Measurements from ENCODE around the gene ITPKB. TPM values are rescaled to one million over a fixed set of nuclear protein-coding genes. Genes with fewer than 3 reads are reported as not detected.
"Not testable (repeated sequence)": the region's sequence is repeated elsewhere in the genome, so short reads cannot be mapped to it uniquely, and the experiment has no call there.

ITPKB gene
- total RNA-seq, 2 experiments from 2014 or later: 31.0 to 31.9 TPM

GRCh38 chr1:226602186-226603021, 136.7 kb downstream of the ITPKB start:
- Mint-ChIP-seq H3K36me3 (ENCODE audit: low read depth) (no peaks in the 10 kb centered on the region), H3K27me3 (peaks cover 2% of the 10 kb centered on the region), H3K9me3 (ENCODE audit: low read depth) (no peaks in the 10 kb centered on the region), H3K4me1 (no peaks in the 10 kb centered on the region), H3K27ac (no peak overlapping the region), H3K4me3 (no peak overlapping the region)
- intact Hi-C loops (cut with DNase I, micrococcal nuclease): no loop called here
- DNase-seq: no peak
- ChIA-PET POLR2A (interaction anchor here (0.5 kb wide), 1 partner anchor 171 kb away, joined by 3 read pairs; no protein-coding TSS in a partner anchor), CTCF (no interaction called here)
- no peak for ATAC-seq

- CTCF ChIA-PET: no interaction called here
- H3K27ac Mint-ChIP-seq: no peak overlapping the region
- no peaks in the 10 kb centered on the region for H3K9me3 Mint-ChIP-seq (ENCODE audit: low read depth)
These were observed 137.6 kb downstream of the ITPKB start for GRCh38 chr1:226601456-226601855.

GRCh38 chr1:226600254-226600653, 138.8 kb downstream of the ITPKB start:
- ATAC-seq: no peak
- Mint-ChIP-seq H3K27ac (no peak overlapping the region), H3K4me1 (no peaks in the 10 kb centered on the region), H3K36me3 (ENCODE audit: low read depth) (no peaks in the 10 kb centered on the region), H3K4me3 (no peak overlapping the region), H3K27me3 (peaks cover 2% of the 10 kb centered on the region), H3K9me3 (ENCODE audit: low read depth) (no peaks in the 10 kb centered on the region)
- CTCF ChIA-PET: interaction anchor here (0.6 to 1.5 kb wide), 3 partner anchors 26 to 1341 kb away, joined by 3 read pairs; no protein-coding TSS in a partner anchor
- intact Hi-C loops (cut with DNase I, micrococcal nuclease): no loop called here
- DNase-seq: no peak
- POLR2A ChIA-PET: interaction anchor here (0.7 kb wide), 1 partner anchor 850 kb away, joined by 9 read pairs; no protein-coding TSS in a partner anchor

More at GRCh38 chr1:226601456-226601855, 137.6 kb downstream of the ITPKB start:
- POLR2A ChIA-PET: interaction anchor here (0.7 kb wide), 1 partner anchor 90 kb away, joined by 5 read pairs; no protein-coding TSS in a partner anchor
- no peaks in the 10 kb centered on the region for H3K4me1 Mint-ChIP-seq
- no peaks in the 10 kb centered on the region for H3K36me3 Mint-ChIP-seq (ENCODE audit: low read depth)
- H3K4me3 Mint-ChIP-seq: no peak overlapping the region
- intact Hi-C loops (cut with DNase I, micrococcal nuclease): no loop called here
- H3K27me3 Mint-ChIP-seq: peaks cover 2% of the 10 kb centered on the region
- no peak for ATAC-seq
- no peak for DNase-seq

GRCh38 chr1:226599636-226600238, 139.3 kb downstream of the ITPKB start:
- Mint-ChIP-seq H3K9me3 (ENCODE audit: low read depth) (no peaks in the 10 kb centered on the region), H3K4me3 (no peak overlapping the region), H3K4me1 (no peaks in the 10 kb centered on the region), H3K36me3 (ENCODE audit: low read depth) (no peaks in the 10 kb centered on the region), H3K27me3 (peaks cover 4% of the 10 kb centered on the region), H3K27ac (no peak overlapping the region)
- ChIA-PET CTCF (interaction anchor here (0.6 to 1.5 kb wide), 2 partner anchors 27 to 257 kb away, joined by 3 read pairs; no protein-coding TSS in a partner anchor), POLR2A (interaction anchor here (0.7 kb wide), 1 partner anchor 850 kb away, joined by 9 read pairs; no protein-coding TSS in a partner anchor)
- ATAC-seq: no peak
- intact Hi-C loops (cut with DNase I, micrococcal nuclease): no loop called here
- no peak for DNase-seq

GRCh38 chr1:226598955-226599354, 140.1 kb downstream of the ITPKB start:
- intact Hi-C loops (cut with DNase I, micrococcal nuclease); CTCF ChIA-PET; POLR2A ChIA-PET; H3K27me3 Mint-ChIP-seq; H3K9me3 Mint-ChIP-seq (ENCODE audit: low read depth); H3K4me1 Mint-ChIP-seq; H3K4me3 Mint-ChIP-seq; DNase-seq; H3K27ac Mint-ChIP-seq; ATAC-seq; H3K36me3 Mint-ChIP-seq (ENCODE audit: low read depth): not testable (repeated sequence)

GRCh38 chr1:226598455-226598849, 140.6 kb downstream of the ITPKB start:
- Mint-ChIP-seq H3K4me1 (no peaks in the 10 kb centered on the region), H3K27ac (no peak overlapping the region), H3K9me3 (ENCODE audit: low read depth) (no peaks in the 10 kb centered on the region), H3K36me3 (ENCODE audit: low read depth) (no peaks in the 10 kb centered on the region), H3K27me3 (peaks cover 4% of the 10 kb centered on the region), H3K4me3 (no peak overlapping the region)
- ATAC-seq (no peak), DNase-seq (no peak)
- ChIA-PET POLR2A (no interaction called here), CTCF (interaction anchor here (1.3 kb wide), 1 partner anchor 10 kb away, joined by 3 read pairs; no protein-coding TSS in a partner anchor)
- intact Hi-C loops (cut with DNase I, micrococcal nuclease): no loop called here

- Mint-ChIP-seq H3K4me1 (no peaks in the 10 kb centered on the region), H3K4me3 (no peak overlapping the region), H3K9me3 (ENCODE audit: low read depth) (no peaks in the 10 kb centered on the region), H3K36me3 (ENCODE audit: low read depth) (no peaks in the 10 kb centered on the region), H3K27me3 (peaks cover 4% of the 10 kb centered on the region), H3K27ac (no peak overlapping the region)
- POLR2A ChIA-PET: no interaction called here
- intact Hi-C loops (cut with DNase I, micrococcal nuclease): no loop called here
- CTCF ChIA-PET: interaction anchor here (1.3 kb wide), 1 partner anchor 10 kb away, joined by 3 read pairs; no protein-coding TSS in a partner anchor
- ATAC-seq: no peak
- no peak for DNase-seq
These were observed 141.2 kb downstream of the ITPKB start for GRCh38 chr1:226597616-226598454.

GRCh38 chr1:226596531-226597165, 142.4 kb downstream of the ITPKB start:
- ATAC-seq: no peak
- CTCF ChIA-PET: no interaction called here
- H3K27me3 Mint-ChIP-seq: peaks cover 4% of the 10 kb centered on the region

GRCh38 chr1:226593541-226593940, 145.5 kb downstream of the ITPKB start:
- no peak overlapping the region for H3K27ac Mint-ChIP-seq
- no peak overlapping the region for H3K4me3 Mint-ChIP-seq
- H3K4me1 Mint-ChIP-seq: no peaks in the 10 kb centered on the region
- intact Hi-C loops (cut with DNase I, micrococcal nuclease): no loop called here
- no peak for ATAC-seq
- no peak for DNase-seq
- ChIA-PET CTCF (no interaction called here), POLR2A (no interaction called here)
- H3K9me3 Mint-ChIP-seq (ENCODE audit: low read depth): no peaks in the 10 kb centered on the region
- H3K27me3 Mint-ChIP-seq: peaks cover 4% of the 10 kb centered on the region
- H3K36me3 Mint-ChIP-seq (ENCODE audit: low read depth): no peaks in the 10 kb centered on the region

More at GRCh38 chr1:226596531-226597165, 142.4 kb downstream of the ITPKB start:
- Mint-ChIP-seq H3K9me3 (ENCODE audit: low read depth) (no peaks in the 10 kb centered on the region), H3K4me1 (no peaks in the 10 kb centered on the region), H3K27ac (no peak overlapping the region), H3K36me3 (ENCODE audit: low read depth) (no peaks in the 10 kb centered on the region), H3K4me3 (no peak overlapping the region)
- DNase-seq: no peak
- intact Hi-C loops (cut with DNase I, micrococcal nuclease): no loop called here
- POLR2A ChIA-PET: no interaction called here

GRCh38 chr1:226590614-226591013, 148.5 kb downstream of the ITPKB start:
- Mint-ChIP-seq H3K36me3 (ENCODE audit: low read depth) (no peaks in the 10 kb centered on the region), H3K27ac (no peak overlapping the region), H3K4me3 (no peak overlapping the region), H3K9me3 (ENCODE audit: low read depth) (no peaks in the 10 kb centered on the region), H3K4me1 (no peaks in the 10 kb centered on the region), H3K27me3 (peaks cover 2% of the 10 kb centered on the region)
- intact Hi-C loops (cut with DNase I, micrococcal nuclease): no loop called here
- ChIA-PET CTCF (interaction anchor here (0.6 to 0.8 kb wide), 3 partner anchors 43 to 239 kb away, joined by 3 read pairs; no protein-coding TSS in a partner anchor), POLR2A (no interaction called here)
- no peak for DNase-seq
- no peak for ATAC-seq
